ENCODE data around the gene SPATA13. TPM values are rescaled to one million over a fixed set of nuclear protein-coding genes. Genes with fewer than 3 reads are reported as not detected.

SPATA13 gene
- total RNA-seq = 10 to 100 TPM in 5 of 10 donors, 1 to 10 TPM in 5; 6.0 to 19.2 (median 10.2) TPM
- 10 to 100 TPM in 1 of 2 donors, 1 to 10 TPM in 1; 3.3 to 21.4 TPM for polyA plus RNA-seq
- long read RNA-seq, donor 1, full-length matches to known transcripts = 3 of 8 reads
- long read RNA-seq, donor 1, partial matches to known transcripts = 4 of 8 reads
- long read RNA-seq, donor 1, other reads (novel, unspliced or antisense) = 1 of 8 reads
- long read RNA-seq, donor 2, partial matches to known transcripts = 9 of 14 reads
- long read RNA-seq, donor 2, other reads (novel, unspliced or antisense) = 4 of 14 reads
- long read RNA-seq, donor 3, full-length matches to known transcripts = 21 of 43 reads
- long read RNA-seq, donor 3, partial matches to known transcripts = 16 of 43 reads
- long read RNA-seq, donor 3, other reads (novel, unspliced or antisense) = 6 of 43 reads

DNA sequence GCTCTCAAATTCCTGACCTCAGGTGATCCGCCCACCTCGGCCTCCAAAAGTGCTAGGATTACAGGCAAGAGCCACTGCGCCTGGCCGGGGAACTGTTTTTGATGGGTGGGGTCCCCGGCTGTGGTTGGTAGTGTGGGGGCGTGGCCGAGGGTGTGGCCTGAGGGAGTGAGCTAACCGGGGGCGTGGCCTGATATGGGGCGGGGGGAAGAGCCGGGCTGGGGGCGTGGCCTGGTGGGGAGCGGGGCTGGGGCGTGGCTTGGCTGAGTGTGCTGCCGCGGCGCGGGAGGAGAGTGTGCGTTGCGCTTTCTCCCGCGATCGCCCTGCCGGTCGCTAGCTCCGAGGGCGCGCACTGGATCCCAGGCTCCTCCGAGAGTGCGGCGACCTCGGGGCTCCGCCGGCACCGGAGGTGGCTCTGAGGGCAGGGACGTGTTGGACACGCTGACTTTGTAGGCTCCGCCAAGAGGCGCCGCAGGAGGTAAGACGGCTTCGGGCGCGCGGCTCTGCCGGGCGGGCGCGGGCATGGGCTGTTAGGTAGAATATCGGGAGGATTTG, at the start of gene SPATA13:
SPATA13 (plus strand) TSS at position 263 of the 552 bp plus-strand sequence. CDS start 62,210 bp downstream, outside the sequence.
- ATAC-seq (peak; percentile 97 to 99 (median 98)), DNase-seq (peak; percentile 92 to 94)
- TF ChIP-seq, protein P1, sequence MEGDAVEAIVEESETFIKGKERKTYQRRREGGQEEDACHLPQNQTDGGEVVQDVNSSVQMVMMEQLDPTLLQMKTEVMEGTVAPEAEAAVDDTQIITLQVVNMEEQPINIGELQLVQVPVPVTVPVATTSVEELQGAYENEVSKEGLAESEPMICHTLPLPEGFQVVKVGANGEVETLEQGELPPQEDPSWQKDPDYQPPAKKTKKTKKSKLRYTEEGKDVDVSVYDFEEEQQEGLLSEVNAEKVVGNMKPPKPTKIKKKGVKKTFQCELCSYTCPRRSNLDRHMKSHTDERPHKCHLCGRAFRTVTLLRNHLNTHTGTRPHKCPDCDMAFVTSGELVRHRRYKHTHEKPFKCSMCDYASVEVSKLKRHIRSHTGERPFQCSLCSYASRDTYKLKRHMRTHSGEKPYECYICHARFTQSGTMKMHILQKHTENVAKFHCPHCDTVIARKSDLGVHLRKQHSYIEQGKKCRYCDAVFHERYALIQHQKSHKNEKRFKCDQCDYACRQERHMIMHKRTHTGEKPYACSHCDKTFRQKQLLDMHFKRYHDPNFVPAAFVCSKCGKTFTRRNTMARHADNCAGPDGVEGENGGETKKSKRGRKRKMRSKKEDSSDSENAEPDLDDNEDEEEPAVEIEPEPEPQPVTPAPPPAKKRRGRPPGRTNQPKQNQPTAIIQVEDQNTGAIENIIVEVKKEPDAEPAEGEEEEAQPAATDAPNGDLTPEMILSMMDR (IDR thresholded peaks at IDR 0.05) = no peak
- Histone ChIP-seq H3K36me3 (peaks cover 0 to 5% (median 0%) of the 10 kb centered on the region in 9 donors), H3K4me3 (peak within 1 kb of the TSS; percentile 79 to 96 (median 88)), H3K4me1 (peaks cover 0 to 41% (median 21%) of the 10 kb centered on the region in 9 donors), H3K27me3 (peaks cover 0 to 22% (median 6%) of the 10 kb centered on the region in 7 donors), H3K9me3 (no peaks in the 10 kb centered on the region), H3K27ac (peak within 1 kb of the TSS; percentile 71 to 87 (median 81))
- intact Hi-C loops (cut with DNase I) = loop anchor here in 4 of 10 donors (2.0 to 10.0 kb wide), 5 partner anchors 52 to 106 kb away; no protein-coding TSS in a partner anchor
- WGBS, 2 donors = 1 to 2% methylated on average over 50 of the region's 50 CpGs

DNA sequence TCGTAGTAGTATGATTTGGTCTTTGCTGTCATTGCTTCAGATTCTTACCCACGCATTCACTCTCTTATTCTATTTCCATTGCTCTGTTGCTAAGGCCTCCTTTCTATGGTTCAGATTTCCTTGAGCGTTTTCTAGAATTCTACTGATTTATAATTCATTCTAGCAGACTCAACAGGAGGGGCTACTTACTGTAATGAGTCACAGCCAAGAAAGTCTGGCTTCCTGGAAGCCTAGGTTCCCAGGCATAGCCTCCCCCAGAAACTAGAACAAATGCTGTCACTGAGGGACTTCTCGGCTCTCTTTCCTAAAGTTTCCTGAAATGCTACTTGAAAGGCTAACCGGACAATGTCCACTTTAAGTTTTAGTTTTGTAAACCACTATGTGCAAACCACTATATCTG, 47.7 kb upstream of the SPATA13 start:
- Histone ChIP-seq H3K4me1 (peaks cover 0 to 15% (median 0%) of the 10 kb centered on the region in 9 donors), H3K4me3 (no peak overlapping the region), H3K36me3 (no peaks in the 10 kb centered on the region), H3K27ac (peak overlapping the region in 2 of 10 donors; percentile 23 to 42), H3K27me3 (no peaks in the 10 kb centered on the region), H3K9me3 (no peaks in the 10 kb centered on the region)
- TF ChIP-seq, protein P1 (IDR thresholded peaks at IDR 0.05) = no peak
- no peak for DNase-seq
- intact Hi-C loops (cut with DNase I) = no loop called here
- 71 to 72% methylated on average over 5 of the region's 5 CpGs for WGBS, 2 donors
- peak in 2 of 8 donors; percentile 44 to 57 for ATAC-seq

DNA sequence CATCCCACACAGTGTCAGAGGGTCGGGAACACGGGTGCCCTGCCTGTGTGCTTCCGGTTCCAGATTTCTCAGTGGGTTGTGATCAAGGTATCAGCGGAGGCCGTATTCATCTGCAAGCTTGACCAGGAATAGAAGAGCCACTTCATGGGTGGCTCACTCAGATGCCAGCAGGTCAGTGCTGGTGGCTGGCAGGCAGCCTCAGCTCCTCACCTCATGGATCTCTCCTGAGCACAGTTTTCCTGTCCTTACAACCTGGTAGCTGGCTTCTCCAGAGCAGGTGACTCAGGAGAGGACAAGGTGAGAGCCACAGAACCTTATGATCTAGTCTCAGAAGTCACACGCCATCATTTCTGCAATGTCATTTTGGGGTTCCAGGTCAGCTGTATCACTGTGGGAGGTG, 44.8 kb upstream of the SPATA13 start:
- ATAC-seq (no peak), DNase-seq (no peak)
- H3K36me3 ChIP-seq = no peaks in the 10 kb centered on the region
- TF ChIP-seq, protein P1 (IDR thresholded peaks at IDR 0.05) = no peak
- intact Hi-C loops (cut with DNase I) = no loop called here
- no peak overlapping the region for H3K4me3 ChIP-seq
- H3K9me3 ChIP-seq = no peaks in the 10 kb centered on the region
- 96 to 99% methylated on average over 6 of the region's 6 CpGs for WGBS, 2 donors
- H3K27ac ChIP-seq = no peak overlapping the region
- H3K4me1 ChIP-seq = peaks cover 0 to 32% (median 10%) of the 10 kb centered on the region in 9 donors
- peaks cover 0 to 6% (median 0%) of the 10 kb centered on the region in 7 donors for H3K27me3 ChIP-seq

DNA sequence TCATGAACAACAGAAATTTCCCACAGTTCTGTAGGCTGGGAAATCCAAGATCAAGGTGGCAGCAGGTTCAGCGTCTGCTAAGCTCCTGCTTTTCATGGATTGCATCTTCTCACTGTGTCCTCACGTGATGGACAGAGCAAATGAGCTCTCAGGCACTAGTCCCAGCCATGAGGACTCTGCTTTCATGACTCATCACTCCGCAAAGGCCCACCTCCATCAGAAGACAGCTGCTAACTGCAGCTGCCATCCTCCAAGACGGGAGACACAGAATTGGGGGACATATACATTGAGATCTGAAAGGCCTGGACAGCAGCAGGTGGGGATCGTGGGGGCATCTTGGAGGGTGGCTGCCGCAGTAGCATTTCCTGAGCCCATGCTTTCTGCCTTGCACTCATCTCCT, 44.4 kb upstream of the SPATA13 start:
- WGBS, 2 donors = 94 to 96% methylated on average over 6 of the region's 6 CpGs
- ATAC-seq = no peak
- Histone ChIP-seq H3K27me3 (peaks cover 0 to 6% (median 0%) of the 10 kb centered on the region in 7 donors), H3K36me3 (no peaks in the 10 kb centered on the region), H3K9me3 (no peaks in the 10 kb centered on the region), H3K4me1 (peaks cover 0 to 34% (median 13%) of the 10 kb centered on the region in 9 donors), H3K27ac (no peak overlapping the region), H3K4me3 (no peak overlapping the region)
- TF ChIP-seq, protein P1 (IDR thresholded peaks at IDR 0.05) = no peak
- DNase-seq = no peak
- intact Hi-C loops (cut with DNase I) = no loop called here
